Measurements from ENCODE around the gene NPC2.

- TF ChIP-seq POLR2AphosphoS5 (IDR thresholded peaks at IDR 0.05) (no peak), MXI1 (conservative IDR thresholded peaks at IDR 0.05; ENCODE audit: poor library complexity, severe bottlenecking) (no peak), CTCF (IDR thresholded peaks at IDR 0.05; ENCODE audit: poor library complexity, severe bottlenecking) (no peak), EP300 (conservative IDR thresholded peaks at IDR 0.05; ENCODE audit: poor library complexity, severe bottlenecking) (no peak), EZH2 (IDR thresholded peaks at IDR 0.05; ENCODE audit: borderline replicate concordance, insufficient read depth, low read length, poor library complexity, severe bottlenecking) (no peak), RAD21 (conservative IDR thresholded peaks at IDR 0.05) (no peak), SMC3 (conservative IDR thresholded peaks at IDR 0.05; ENCODE audit: poor library complexity) (no peak), REST (IDR thresholded peaks at IDR 0.05; ENCODE audit: borderline replicate concordance) (no peak), TAF1 (IDR thresholded peaks at IDR 0.05; ENCODE audit: low read depth) (no peak)
These were observed 31.7 kb upstream of the NPC2 start for GRCh38 chr14:74524812-74525135.

Data from neural cell (in vitro differentiated cells).